ENCODE measurements around the gene ALG8.

DNA sequence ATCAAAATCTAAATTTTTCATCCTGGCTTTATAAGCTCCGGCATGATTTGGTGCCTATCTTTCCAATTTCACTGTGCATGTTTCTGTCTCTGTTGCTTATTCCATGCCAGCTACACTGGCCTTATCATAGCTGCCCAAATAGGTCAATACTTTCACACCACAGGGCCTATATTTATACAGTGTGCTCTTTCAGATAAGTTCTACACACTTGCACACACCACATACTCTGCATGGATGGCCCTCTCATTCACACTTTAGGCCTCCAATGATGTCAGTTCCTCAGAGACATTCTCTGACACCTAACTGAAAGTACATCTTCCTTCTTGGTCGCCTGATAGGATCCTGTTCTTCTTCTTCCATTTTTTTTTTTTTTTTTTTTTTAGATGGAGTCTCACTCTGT lies 7.0 kb downstream of the ALG8 start:
- TF ChIP-seq EZH2phosphoT487 (IDR thresholded peaks at IDR 0.05; ENCODE audit: insufficient read depth, low read depth) (no peak), EZH2 (IDR thresholded peaks at IDR 0.05; ENCODE audit: insufficient read depth, poor library complexity, severe bottlenecking) (no peak)

Data from GM23248 (cell line).